Measurements from ENCODE around the gene ITGB2.

GRCh38 chr21:44895859-44896258, 24.8 kb downstream of the ITGB2 start:
- TF ChIP-seq CTCF (IDR thresholded peaks at IDR 0.05) (no peak), POLR2A (IDR thresholded peaks at IDR 0.05; ENCODE audit: low read depth) (no peak)
